ENCODE data around the gene ASXL3.

ASXL3 gene

DNA sequence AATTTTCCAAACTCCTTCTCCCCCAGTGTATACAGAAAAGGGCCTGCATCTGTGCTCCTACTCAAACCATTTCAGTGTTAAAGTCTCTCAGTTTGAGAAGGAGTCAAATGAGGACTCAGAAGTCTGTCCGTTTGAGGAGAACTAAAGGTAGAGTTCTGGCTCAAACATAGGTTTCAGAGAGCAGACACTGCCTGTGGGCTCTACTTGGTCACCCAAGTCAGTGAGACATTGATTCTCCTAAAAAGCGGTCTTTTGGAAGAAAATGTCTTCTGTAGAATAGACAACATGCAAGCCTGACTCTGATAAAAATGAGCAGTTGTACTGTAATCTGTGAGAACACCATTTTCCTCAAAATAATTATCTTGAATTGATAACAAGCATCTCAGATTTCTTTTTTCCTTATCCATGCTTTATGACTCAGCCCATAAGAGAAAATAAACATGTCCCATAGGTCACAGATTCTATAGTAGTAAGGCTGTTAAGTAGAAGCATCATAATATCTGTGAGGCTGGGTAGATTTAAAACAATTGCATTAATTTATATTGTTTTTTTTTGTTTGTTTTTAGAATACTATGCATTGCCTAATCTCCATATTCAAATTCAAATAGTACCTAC lies 82.8 kb downstream of the ASXL3 start:
- DNase-seq (ENCODE audit: low spot score) = no peak

DNA sequence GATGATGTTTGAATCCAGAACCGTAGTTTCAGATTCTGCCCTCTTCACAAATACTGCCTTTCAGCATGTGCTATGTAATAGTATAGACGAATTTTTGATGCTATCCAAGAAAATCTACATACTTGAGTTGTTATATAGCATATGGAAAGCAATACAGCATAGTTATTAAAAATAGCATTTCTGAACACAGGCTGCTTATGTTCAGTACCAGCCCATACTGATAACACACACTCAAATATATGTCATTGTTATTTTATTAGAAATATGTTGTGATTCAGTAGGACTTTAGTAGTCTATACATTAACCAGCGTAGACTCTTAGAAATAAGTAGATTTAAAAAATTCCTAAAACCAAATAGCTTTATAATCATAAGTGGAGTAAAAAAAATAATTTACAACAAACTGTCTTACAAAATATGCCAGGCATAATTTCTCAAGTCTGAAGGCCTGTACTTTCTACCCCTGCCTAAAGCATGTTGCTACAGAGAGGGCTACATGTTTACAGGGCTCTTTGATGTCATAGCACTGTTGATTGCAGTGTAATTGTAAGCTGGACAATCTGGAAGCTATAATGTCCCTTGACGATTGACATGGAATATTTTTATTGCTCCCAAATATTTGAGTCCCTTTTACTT lies 86.3 kb downstream of the ASXL3 start:
- no peak for DNase-seq (ENCODE audit: low spot score)

DNA sequence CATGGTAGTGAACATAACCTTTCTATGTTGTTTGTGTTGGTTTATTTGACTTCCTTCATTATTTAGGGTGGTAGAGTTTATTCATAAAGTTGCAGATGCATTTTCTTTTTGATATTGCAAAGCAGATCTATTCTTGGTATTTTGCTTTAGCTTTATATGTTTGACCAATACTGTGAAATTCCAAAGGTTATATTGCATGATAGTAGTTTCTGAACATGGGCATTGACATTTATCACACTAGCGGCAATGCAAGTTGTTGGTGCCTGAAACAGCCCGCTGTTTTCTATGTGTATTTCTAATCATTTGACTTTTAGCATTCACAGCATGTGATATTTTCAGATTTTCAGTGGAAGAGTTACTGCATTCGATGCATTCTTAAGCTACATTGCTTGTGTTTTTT lies 87.2 kb downstream of the ASXL3 start:
- no peak for DNase-seq (ENCODE audit: low spot score)

DNA sequence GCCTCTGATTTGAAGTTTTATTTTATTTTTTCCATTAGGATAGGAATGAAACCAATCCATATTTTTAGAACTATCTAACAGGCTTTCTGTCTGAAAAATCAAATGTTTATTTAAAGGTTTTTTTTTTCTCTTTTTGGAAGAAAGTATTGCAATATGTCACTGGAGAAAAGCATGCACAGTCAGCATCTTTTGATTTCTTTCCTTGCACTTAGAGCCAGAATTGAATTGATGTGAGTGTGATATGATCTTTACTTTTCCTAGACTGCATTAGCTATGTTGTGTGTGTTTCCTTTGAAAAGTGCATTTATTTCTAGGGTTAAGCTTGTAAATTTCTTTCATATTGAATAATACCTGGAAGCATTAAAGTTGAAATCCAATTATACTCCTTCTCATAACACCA lies 87.6 kb downstream of the ASXL3 start:
- no peak for DNase-seq (ENCODE audit: low spot score)

DNA sequence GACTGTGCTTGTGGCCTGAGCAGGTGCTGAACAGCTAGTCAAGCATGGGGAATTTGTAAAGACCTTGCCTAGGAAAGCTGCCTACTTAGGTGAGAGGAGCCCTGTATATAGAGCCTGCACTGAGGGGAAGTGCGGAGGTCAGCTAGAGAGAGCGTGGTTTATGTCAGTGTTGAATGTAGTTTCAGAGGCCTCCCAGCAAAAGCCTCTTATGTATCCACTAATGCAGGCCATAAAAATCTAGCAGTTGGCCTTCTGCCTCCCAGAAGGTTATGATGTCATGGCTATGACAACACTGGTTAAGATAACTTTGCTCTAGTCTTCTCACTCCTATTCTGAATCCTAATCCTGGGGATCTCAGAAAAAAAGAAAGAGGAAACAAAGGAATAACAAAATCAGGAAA lies 88.9 kb downstream of the ASXL3 start:
- DNase-seq (ENCODE audit: low spot score) = no peak

DNA sequence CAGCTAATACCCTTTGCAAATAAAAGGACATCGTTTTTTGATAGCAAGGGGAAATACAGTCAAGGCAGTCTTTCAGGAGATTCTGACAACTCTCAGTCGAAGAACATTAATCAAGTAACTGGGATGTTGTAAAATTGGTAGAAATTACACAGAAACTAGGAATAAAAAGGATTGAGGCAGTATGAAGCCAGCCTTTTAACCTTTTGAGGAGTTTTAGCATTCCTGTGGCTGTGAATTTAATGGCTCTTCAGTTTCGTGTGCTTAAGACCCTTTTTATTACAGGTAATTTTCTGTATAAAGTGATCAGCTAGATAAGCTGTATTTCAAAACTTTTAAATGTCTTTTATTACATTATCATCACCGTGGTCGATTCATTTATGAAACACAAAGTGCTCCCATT lies 91.6 kb downstream of the ASXL3 start:
- no peak for DNase-seq (ENCODE audit: low spot score)

DNA sequence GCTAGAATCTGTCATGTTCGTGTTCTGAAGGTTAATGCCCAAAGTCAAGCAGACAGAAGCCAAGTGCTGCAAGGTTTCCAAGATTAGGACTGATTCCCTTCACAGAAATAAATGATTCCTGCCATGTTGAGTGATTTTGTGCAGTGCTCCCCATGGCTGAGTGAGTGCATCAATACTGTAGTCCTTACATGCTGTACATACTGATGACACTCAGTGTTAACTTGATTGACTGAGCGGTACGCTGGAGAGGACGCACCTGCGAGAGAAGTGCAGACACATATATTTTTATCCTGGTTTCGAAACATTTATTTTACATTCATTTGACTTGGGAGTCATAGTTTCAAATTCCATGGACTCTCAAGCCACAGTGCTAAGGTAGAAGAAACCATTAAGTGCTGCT lies 92.0 kb downstream of the ASXL3 start:
- DNase-seq (ENCODE audit: low spot score) = no peak

DNA sequence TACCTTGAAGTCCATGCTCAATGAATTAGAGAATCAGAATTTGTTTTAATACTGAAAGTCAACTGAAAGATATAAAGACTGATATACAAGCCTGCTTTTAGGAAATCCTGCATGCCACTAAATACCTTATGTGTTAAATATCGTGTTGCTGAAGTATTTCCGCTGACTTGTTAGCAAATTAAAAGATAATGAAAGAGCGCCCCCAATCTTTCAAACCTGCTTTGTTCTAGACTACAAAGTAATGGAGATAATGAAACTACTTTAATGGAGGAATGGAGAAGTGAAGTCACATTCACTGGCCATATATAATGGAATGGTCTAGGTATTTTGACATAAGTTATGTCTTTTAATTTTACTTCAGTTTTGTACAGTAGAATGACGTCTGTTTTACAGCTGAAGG lies 95.7 kb downstream of the ASXL3 start:
- DNase-seq (ENCODE audit: low spot score) = no peak

DNA sequence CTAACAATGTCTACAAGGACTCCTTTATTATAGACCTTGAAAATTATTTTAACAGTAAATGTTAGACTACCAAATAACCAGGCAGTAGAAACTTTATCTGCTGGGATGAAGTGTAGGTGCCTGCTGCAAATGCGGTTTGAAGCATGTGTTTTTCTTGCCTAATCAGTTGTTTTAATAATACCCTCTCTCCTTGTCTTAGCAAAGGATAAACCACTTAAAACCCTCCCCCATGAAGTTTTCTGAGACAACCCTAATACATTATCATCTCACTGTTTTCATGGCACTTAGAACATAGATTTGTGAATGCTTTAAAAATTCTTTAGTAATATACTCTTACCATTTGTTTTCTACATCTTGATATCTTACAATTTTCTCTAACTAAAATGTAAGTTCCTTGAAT lies 98.6 kb downstream of the ASXL3 start:
- no peak for DNase-seq (ENCODE audit: low spot score)

DNA sequence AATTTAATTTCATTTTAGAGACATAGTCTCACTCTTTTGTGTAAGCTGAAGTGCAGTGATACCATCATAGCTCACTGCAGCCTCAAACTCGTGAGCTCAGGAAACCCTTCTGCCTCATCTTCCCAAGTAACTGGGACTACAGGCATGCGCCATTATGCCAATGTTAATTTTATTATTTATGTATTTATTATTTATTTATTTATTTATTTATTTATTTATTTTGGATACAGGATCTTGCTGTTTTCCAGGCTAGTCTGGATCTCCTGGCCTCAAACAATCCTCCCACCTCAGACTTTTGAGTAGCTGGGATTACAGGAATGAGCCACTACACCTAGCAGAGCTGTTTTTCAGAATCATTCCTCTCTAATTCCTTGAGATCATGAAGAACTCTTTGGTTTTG lies 99.9 kb downstream of the ASXL3 start:
- DNase-seq (ENCODE audit: low spot score) = no peak

DNA sequence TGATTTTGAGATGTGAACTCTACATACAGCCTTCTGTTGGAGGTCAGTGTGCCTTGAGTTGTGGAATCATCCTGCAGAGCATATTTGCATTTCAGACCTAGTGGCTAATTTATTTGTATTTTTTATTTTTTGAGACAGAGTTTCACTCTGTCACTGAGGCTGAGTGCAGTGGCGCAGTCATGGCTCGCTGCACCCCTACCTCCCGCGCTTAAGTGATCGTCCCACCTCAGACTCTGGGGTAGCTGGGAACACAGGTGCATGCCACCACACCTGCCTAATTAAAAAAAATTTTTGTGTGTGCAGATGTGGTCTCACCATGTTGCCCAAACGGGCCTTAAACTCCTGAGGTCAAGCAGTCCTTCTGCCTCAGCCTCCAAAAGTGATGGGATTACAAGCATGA lies 104.4 kb downstream of the ASXL3 start:
- DNase-seq (ENCODE audit: low spot score) = no peak

DNA sequence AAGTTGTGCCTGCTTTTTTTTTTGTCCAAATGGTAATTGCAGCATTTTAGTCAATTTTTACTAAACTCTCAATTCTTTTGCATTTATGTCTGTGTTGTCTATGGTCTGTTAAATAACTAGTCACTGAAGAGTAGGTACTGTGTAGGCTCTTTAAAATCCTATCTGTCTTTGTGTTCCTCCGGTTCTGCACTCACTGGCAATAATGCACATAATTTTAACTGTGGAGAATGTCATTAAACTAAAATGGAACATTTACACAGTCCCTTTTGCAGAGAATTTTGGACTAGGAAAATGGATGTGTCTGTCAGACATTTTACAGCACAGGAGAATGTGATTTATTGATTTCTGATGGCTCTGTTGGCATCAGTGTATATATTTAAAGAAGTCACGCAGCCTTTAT lies 116.6 kb downstream of the ASXL3 start:
- DNase-seq (ENCODE audit: low spot score) = no peak

DNA sequence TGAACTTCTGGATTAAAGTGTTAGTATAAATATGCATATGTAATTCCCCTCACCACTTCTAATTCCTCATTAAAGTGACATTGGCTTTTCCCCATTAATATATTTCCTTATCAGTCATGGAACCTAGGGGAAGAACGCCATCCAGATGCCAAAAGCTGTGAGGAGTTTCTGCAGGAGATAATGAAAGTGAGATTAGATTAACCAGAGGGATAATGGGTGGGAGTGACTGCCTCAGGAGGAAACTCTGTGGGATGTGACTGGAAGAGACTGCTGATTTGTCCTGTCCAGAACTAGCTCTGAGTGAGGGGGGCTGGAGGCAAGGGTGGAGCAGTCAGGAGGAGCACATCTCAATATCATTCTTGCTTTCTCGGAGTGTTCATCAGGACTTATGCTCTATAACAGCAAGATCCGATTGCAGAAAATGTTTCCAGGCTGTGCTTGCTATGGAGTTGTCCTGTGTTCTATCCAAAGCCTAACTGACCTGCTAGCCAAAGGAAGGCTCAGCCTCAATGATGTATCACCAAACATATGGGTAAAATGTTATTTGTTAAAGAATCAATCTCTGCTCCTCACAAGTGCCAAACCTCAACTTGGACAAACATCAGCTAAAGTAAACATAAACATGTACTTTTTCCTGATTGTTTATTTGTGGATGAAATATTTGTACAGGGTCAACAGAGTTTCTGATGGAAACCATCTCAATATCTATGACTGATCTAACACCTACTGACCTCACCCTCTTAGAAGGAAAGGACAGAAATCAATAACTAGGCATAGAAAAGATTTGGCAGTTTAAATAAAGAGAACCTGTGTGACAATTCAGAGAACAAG lies 118.5 kb downstream of the ASXL3 start:
- DNase-seq (ENCODE audit: low spot score) = no peak

DNA sequence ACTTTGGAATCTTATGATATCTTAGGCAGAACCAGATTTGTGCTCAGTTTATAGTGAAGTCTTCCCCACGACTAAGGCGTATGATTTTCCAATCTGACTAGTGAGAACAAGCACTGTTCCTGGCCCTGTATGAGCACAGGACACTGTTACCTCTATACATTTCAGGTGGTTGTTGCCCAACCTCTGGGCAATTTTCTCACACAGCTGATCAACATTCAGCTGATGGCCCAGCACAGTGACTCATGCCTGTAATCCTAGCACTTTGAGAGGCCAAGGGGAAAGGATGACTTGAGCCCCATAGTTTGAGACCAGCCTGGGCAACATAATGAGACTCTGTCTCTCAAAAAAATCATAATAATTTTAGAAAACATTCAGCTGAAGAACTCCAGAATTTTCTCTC lies 119.5 kb downstream of the ASXL3 start:
- DNase-seq (ENCODE audit: low spot score) = no peak

DNA sequence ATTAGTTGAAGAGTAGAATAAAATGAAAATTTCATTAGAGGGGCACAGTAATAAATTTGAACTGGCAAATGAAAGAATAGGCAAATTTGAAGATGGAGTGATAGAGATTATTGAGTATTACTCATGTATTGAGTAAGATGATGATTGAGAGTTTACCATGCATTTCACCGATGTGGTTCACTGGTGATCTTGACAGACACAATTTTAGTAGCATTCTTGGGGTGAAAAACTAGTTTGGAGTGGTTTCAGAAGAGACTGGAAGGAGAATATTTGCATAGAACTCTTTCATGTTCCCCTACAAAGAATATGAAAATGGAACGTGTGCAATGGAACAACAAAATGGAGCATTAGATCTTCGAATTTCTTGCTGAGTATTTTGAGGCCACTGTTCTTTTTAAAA lies 121.4 kb downstream of the ASXL3 start:
- DNase-seq (ENCODE audit: low spot score) = no peak

DNA sequence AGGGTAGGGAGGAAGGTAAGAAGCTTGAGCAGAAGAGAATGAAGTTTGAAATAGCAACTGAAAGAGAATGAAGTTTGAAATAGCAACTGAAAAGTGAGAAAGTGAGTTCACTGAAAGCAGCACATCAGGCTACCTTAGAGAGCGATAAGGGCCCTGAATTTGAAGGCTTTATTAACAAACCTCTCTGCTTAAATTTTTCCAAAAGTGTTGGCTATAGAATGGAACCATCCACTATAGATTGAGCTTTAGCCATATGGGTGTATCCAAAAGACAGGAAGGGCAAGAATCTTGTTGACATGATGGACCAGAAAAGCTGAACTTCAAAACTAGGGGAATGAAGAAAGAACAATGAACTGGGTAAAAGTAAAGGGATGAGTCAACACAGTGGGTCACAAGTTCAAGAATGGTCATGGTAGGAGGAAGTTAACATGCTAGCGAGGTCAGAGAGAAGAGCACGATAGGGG lies 122.5 kb downstream of the ASXL3 start:
- DNase-seq (ENCODE audit: low spot score) = no peak

DNA sequence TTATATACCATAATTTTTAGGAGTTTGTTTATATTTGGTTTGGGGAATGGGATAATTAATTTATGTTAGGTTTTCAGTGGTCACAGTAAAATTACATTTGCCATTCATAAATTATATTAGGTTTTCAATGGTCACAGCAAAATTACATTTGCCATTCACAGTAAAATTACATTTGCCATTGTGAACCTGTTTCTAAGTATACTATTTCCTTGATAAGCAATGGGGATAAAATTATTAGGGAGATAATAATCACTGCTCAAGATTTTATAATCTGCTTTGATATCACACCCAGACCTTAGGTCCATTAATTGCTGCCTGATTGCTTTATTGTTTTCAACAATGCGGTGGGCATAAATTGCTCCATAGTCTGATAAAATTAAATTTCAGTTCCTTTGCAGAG lies 124.6 kb downstream of the ASXL3 start:
- no peak for DNase-seq (ENCODE audit: low spot score)

DNA sequence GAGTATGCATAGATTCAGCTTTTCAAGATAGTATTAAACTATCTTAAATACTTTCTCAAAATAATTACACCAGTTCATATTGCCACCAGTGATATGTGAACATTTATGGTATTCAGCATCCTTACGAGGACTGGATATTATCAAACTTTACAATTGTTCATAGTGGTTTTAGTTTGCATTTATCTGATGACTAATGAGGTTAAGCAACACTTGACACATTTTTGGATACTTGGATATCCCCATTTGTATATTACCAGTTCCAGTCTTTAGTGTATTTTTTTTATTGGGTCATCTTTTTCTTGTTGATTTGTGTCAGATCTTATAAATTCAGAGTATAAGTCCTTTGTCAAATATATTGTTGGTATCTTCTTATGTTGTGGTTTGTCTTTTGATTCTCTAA lies 128.4 kb downstream of the ASXL3 start:
- DNase-seq (ENCODE audit: low spot score) = no peak

DNA sequence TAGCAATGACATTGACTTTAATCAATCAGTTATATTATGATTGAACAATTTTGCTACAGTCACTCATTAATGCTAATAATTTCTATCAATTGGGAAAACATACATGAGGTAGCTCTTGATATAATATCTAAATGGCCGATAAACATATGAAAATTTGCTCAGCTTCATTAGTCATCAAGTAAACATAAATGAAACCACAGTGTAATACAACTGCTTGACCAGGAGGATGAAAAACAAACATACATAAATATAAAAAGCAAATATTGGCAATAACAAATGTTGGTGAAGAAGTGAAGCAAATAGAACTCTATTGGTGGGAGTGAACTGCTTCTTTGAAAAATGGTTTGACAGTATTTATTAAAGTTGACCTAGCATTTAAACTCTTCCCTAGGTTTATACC lies 130.9 kb downstream of the ASXL3 start:
- DNase-seq (ENCODE audit: low spot score) = no peak

DNA sequence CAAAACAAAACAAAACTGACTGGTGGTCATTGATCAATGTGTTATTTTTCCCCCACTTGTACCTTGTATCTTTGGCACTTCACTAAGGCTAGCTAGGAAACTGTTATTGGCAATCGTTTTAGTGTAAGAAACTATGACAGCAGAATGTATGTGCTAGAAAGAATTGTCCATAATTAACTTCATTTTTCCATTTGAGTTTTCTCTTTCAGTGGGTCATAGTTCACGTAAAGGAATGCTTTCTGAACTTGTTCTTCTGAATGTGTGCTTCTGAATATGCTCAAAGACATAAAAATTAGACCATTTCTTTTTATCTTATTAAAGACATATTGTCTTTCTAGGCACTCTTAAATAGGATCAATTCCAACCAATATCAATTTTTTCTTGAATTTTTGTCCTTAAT lies 132.2 kb downstream of the ASXL3 start:
- no peak for DNase-seq (ENCODE audit: low spot score)

DNA sequence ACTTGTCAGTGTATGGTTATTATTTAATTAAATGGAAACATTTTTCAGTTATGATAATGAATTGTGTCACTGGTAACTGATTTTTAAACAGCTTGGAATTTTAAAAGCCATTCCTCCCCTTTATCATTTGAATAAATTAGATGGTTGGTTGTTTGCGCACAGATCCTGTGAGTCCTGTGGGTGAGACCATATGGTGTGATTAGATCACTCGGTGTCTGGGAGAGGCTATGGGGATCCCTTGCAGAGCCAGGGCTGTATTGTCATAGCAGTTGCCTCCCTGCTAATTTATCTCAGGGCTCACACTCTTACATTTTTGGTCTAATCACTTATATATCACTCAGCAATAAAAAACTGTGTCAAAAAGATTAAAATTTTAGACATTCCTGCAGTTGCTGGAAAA lies 133.5 kb downstream of the ASXL3 start:
- no peak for DNase-seq (ENCODE audit: low spot score)

DNA sequence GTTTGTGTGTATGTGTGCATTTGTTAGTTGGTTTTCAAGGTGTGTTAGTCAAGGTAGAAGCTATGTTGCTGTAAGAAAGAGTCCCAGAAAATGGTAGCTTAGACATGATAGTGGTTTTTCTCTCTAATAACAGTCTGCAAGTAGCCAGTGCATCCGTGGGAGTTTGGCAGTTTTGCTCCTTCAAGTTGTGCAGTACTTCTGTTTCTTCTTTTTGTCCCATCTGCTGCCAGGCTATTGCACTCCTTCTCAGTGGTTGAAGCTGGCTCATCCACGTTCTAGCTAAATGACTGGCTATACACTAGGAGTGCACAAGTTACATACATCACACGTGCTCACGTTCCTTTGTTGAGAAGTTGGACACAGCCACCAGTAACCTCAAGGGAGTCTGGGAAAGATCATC lies 134.7 kb downstream of the ASXL3 start:
- no peak for DNase-seq (ENCODE audit: low spot score)

DNA sequence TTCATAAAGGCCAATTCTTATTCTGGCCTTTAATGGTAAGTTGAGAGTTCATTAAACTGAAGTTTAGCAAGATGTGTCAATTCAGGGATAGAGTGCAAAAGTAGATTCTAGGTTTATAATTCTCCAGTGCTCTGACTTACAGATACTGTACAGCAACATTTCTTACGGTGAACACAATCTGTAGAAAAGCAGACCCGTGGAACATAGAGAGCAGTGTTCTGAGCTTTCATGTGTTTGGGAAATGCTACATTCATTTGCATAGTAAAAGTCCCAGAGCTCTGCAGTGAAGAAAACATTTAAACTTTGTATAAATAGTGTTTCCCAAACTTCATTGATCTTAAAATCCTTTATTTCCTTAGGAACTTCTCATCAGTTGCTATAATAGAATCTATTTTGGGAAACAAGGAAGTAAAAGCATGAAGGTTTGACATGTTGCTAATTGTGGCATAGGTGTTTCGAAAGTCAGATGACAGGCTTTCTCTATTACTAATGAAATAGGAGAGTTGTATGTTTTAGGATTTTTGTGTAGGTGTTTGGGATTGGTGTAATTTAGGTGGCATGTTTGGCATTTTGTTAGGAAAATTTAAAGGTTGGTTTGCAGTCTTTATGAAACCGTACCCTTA lies 138.2 kb downstream of the ASXL3 start:
- no peak for DNase-seq (ENCODE audit: low spot score)
